Cardiac muscle cell (in vitro differentiated cells and primary cell): ENCODE data around the gene SPINK9. TPM values are rescaled to one million over a fixed set of nuclear protein-coding genes. Genes with fewer than 3 reads are reported as not detected.

Experiments used
- DNase-seq, 2 donors: peaks; one replicate each; pipeline versions ENCODE4 v3.0.0 to v3.0.0-alpha.2; 2010 to 2017; ENCODE audit warnings: low read depth in 1 of 2, low spot score in 1 of 2
- H3K27ac ChIP-seq: fragments of 200-600 bp; sonication (generic); 2 replicates; pipeline ENCODE4 v1.5.1; 2016
- H3K27me3 ChIP-seq: fragments of 200-600 bp; sonication (generic); 2 replicates; pipeline ENCODE4 v1.6.0; 2016; ENCODE audit warnings: control low read depth
- H3K36me3 ChIP-seq: fragments of 200-600 bp; sonication (generic); 2 replicates; pipeline ENCODE4 v1.5.1; 2016; ENCODE audit warnings: control low read depth
- H3K4me1 ChIP-seq: fragments of 200-600 bp; sonication (generic); 2 replicates; pipeline ENCODE4 v1.8.1; 2017; ENCODE audit warnings: low read depth, mild to moderate bottlenecking, mixed run types
- H3K4me3 ChIP-seq: fragments of 200-600 bp; sonication (generic); 2 replicates; pipeline ENCODE4 v1.5.1; 2016; ENCODE audit warnings: mild to moderate bottlenecking
- H3K9me3 ChIP-seq: fragments of 200-600 bp; sonication (generic); 2 replicates; pipeline ENCODE4 v1.5.1; 2017; ENCODE audit warnings: low read depth, mild to moderate bottlenecking, control low read depth
- CTCF ChIP-seq: IDR thresholded peaks from 2 replicates; pipeline ENCODE4 v1.5.1; 2012; ENCODE audit warnings: low read depth, mild to moderate bottlenecking, low read length
- polyA plus RNA-seq: library from polyadenylated mRNA; unstranded; fragments of >200 nt; fragmentation: Nextera tagmentation; extraction: Ambion mirVana; gene quantifications from 2 replicates; pipeline ENCODE4 v1.2.1, GENCODE V29; 2016
- total RNA-seq: library from RNA; depleted of rRNA; stranded (reverse); fragments of >200 nt; gene quantifications from 2 replicates; pipeline ENCODE4 v1.2.3, GENCODE V29; 2016

Gene SPINK9
- total RNA-seq (not detected in 2 replicates), polyA plus RNA-seq (not detected in 2 replicates)

GRCh38 chr5:148335259-148335658, at the start of gene SPINK9:
SPINK9 (plus strand) TSS chr5:148335559; CDS start chr5:148335614, 55 bp downstream.
- H3K27me3 ChIP-seq, result no peaks in the 10 kb centered on the region
- no peak within 1 kb of the TSS for H3K27ac ChIP-seq
- no peaks in the 10 kb centered on the region for H3K9me3 ChIP-seq
- no peak for DNase-seq
- no peak within 1 kb of the TSS for H3K4me3 ChIP-seq
- no peak for TF ChIP-seq CTCF
- H3K36me3 ChIP-seq, result no peaks in the 10 kb centered on the region
- no peaks in the 10 kb centered on the region for H3K4me1 ChIP-seq

DNA sequence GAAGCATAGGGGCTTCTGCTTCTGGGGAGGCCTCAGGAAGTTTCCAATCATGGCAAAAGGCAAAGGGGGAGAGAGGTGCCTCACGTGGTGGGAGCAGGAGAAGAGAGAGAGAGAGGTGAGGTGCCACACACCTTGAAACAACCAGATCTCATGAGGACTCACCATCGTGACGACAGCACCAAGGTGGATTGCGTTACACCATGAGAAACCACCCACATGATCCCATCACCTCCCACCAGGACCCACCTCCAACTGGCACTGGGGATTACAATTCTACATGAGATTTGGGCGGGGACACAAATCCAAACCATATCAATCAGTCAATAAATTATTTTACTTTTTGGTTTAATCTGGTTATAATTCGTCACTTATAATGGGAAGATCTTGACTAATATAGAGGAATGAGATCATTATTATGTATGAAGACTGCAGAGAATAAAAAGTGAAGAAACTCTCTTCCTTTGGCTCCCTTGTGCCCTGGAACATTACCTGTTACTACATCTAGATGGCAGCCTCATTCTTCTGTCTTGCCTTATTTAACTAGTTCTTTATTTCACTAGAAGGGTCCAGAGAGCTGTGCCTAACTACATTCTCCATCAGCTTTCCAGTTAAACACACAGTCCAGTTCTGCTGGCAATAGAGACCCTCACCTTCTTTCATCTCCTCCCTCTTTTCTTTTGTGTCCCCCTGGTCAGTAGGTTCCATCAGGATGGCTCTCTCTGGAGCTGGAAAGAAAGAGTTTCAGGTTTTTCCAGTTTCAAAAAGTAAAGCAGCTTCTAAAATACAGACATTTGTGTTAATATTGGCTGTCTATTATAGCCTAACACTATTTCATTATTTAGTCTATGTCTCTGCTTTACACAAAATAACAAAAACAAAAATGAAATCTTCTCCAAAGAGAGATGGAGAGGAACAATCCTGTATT, 44.8 kb upstream of the SPINK9 start:
- peak; percentile 42 to 59 for DNase-seq

GRCh38 chr5:148297731-148298130, 37.6 kb upstream of the SPINK9 start:
- Histone ChIP-seq H3K9me3 (no peaks in the 10 kb centered on the region), H3K36me3 (no peaks in the 10 kb centered on the region), H3K27me3 (no peaks in the 10 kb centered on the region), H3K4me3 (no peak overlapping the region), H3K4me1 (no peaks in the 10 kb centered on the region), H3K27ac (no peak overlapping the region)
- TF ChIP-seq CTCF, result no peak
- no peak for DNase-seq

More for the DNA sequence above, 44.8 kb upstream of the SPINK9 start:
- no peak overlapping the region for H3K27ac ChIP-seq
- TF ChIP-seq CTCF, result peak; percentile 52
- no peaks in the 10 kb centered on the region for H3K27me3 ChIP-seq
- peaks cover 4% of the 10 kb centered on the region for H3K4me1 ChIP-seq
- H3K4me3 ChIP-seq, result no peak overlapping the region
- H3K36me3 ChIP-seq, result no peaks in the 10 kb centered on the region
- no peaks in the 10 kb centered on the region for H3K9me3 ChIP-seq

GRCh38 chr5:148306446-148306845, 28.9 kb upstream of the SPINK9 start:
- Histone ChIP-seq H3K27ac (no peak overlapping the region), H3K4me3 (no peak overlapping the region), H3K4me1 (no peaks in the 10 kb centered on the region), H3K9me3 (no peaks in the 10 kb centered on the region), H3K36me3 (no peaks in the 10 kb centered on the region), H3K27me3 (no peaks in the 10 kb centered on the region)
- no peak for TF ChIP-seq CTCF
- DNase-seq, result no peak

DNA sequence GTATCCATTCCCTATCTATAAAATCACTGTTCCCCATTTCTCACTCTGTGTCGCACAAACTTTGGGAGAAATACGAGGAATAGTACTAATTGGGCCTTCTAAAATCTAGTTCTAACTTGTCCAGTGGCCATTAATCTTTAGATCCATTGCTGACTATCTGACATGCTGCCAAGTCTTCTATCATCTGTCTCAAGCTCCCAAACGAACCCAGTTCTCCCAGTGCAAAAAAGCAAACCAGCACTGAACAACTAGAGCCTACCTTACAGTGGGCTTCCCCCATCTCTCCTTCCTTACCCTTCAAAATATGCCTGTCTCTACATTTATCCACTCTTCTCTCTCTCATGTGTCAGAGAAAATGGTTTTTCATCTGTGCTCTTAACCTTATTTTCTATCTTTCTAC, 26.3 kb upstream of the SPINK9 start:
- no peaks in the 10 kb centered on the region for H3K36me3 ChIP-seq
- H3K4me3 ChIP-seq, result no peak overlapping the region
- TF ChIP-seq CTCF, result no peak
- H3K27me3 ChIP-seq, result no peaks in the 10 kb centered on the region
- H3K9me3 ChIP-seq, result no peaks in the 10 kb centered on the region
- H3K4me1 ChIP-seq, result no peaks in the 10 kb centered on the region
- H3K27ac ChIP-seq, result no peak overlapping the region
- no peak for DNase-seq
